HEK293 (cell line): ENCODE data around the gene OPA3.

ENCODE experiments used
- GFI1B ChIP-seq: fragments of 450-650 bp; formaldehyde crosslinking; IDR thresholded peaks from 2 replicates; pipeline ENCODE4 v1.5.1; 2016; ENCODE audit warnings: missing biosample characterization, missing genetic modification characterization
- INSM2 ChIP-seq: fragments of 450-650 bp; formaldehyde crosslinking; IDR thresholded peaks from 2 replicates; pipeline ENCODE4 v1.5.1; 2016; ENCODE audit warnings: missing biosample characterization, missing genetic modification characterization
- OVOL3 ChIP-seq: fragments of 450-650 bp; formaldehyde crosslinking; IDR thresholded peaks from 2 replicates; pipeline ENCODE4 v1.5.1; 2016; ENCODE audit warnings: missing biosample characterization, missing genetic modification characterization
- REPIN1 ChIP-seq: fragments of 450-650 bp; formaldehyde crosslinking; IDR thresholded peaks from 2 replicates; pipeline ENCODE4 v1.5.1; 2017; ENCODE audit warnings: missing biosample characterization, missing genetic modification characterization, low read depth
- SALL2 ChIP-seq: fragments of 450-650 bp; formaldehyde crosslinking; IDR thresholded peaks from 2 replicates; pipeline ENCODE4 v1.5.0; 2017; ENCODE audit warnings: missing biosample characterization, mild to moderate bottlenecking, missing genetic modification characterization, borderline replicate concordance
- WT1 ChIP-seq: fragments of 450-650 bp; formaldehyde crosslinking; IDR thresholded peaks from 2 replicates; pipeline ENCODE4 v1.5.1; 2016; ENCODE audit warnings: missing biosample characterization, missing genetic modification characterization
- ZBTB10 ChIP-seq: fragments of 450-650 bp; formaldehyde crosslinking; IDR thresholded peaks from 2 replicates; pipeline ENCODE4 v1.5.1; 2016; ENCODE audit warnings: missing biosample characterization, missing genetic modification characterization
- ZBTB48 ChIP-seq: fragments of 450-650 bp; formaldehyde crosslinking; IDR thresholded peaks from 2 replicates; pipeline ENCODE4 v1.5.1; 2016; ENCODE audit warnings: missing biosample characterization, missing genetic modification characterization
- ZBTB49 ChIP-seq: fragments of 450-650 bp; formaldehyde crosslinking; IDR thresholded peaks from 2 replicates; pipeline ENCODE4 v1.5.1; 2016; ENCODE audit warnings: missing biosample characterization, missing genetic modification characterization, low read depth
- ZFP41 ChIP-seq: fragments of 450-650 bp; formaldehyde crosslinking; IDR thresholded peaks from 2 replicates; pipeline ENCODE4 v1.5.1; 2016; ENCODE audit warnings: missing biosample characterization, missing genetic modification characterization, borderline replicate concordance
- ZNF114 ChIP-seq: fragments of 450-650 bp; formaldehyde crosslinking; IDR thresholded peaks from 2 replicates; pipeline ENCODE4 v1.5.0; 2017; ENCODE audit warnings: missing biosample characterization, missing genetic modification characterization
- ZNF132 ChIP-seq: fragments of 450-650 bp; formaldehyde crosslinking; IDR thresholded peaks from 2 replicates; pipeline ENCODE4 v1.5.1; 2017; ENCODE audit warnings: missing biosample characterization, missing genetic modification characterization, borderline replicate concordance
- ZNF140 ChIP-seq: fragments of 450-650 bp; formaldehyde crosslinking; IDR thresholded peaks from 2 replicates; pipeline ENCODE4 v1.5.1; 2016; ENCODE audit warnings: missing biosample characterization, missing genetic modification characterization
- ZNF148 ChIP-seq: fragments of 450-650 bp; formaldehyde crosslinking; IDR thresholded peaks from 2 replicates; pipeline ENCODE4 v1.5.0; 2017; ENCODE audit warnings: missing biosample characterization, missing genetic modification characterization, borderline replicate concordance
- ZNF23 ChIP-seq: fragments of 450-650 bp; formaldehyde crosslinking; IDR thresholded peaks from 2 replicates; pipeline ENCODE4 v1.5.1; 2016; ENCODE audit warnings: missing biosample characterization, missing genetic modification characterization, borderline replicate concordance
- ZNF248 ChIP-seq: fragments of 450-650 bp; formaldehyde crosslinking; IDR thresholded peaks from 2 replicates; pipeline ENCODE4 v1.5.1; 2017; ENCODE audit warnings: missing biosample characterization, missing genetic modification characterization
- ZNF26 ChIP-seq: fragments of 450-650 bp; formaldehyde crosslinking; IDR thresholded peaks from 2 replicates; pipeline ENCODE4 v1.5.1; 2016; ENCODE audit warnings: missing biosample characterization, missing genetic modification characterization
- ZNF302 ChIP-seq: fragments of 450-650 bp; formaldehyde crosslinking; IDR thresholded peaks from 2 replicates; pipeline ENCODE4 v1.5.1; 2016; ENCODE audit warnings: missing biosample characterization, missing genetic modification characterization, low read depth
- ZNF394 ChIP-seq: fragments of 450-650 bp; formaldehyde crosslinking; IDR thresholded peaks from 2 replicates; pipeline ENCODE4 v1.5.1; 2016; ENCODE audit warnings: missing biosample characterization, missing genetic modification characterization, mild to moderate bottlenecking, moderate library complexity, borderline replicate concordance
- ZNF521 ChIP-seq: fragments of 450-650 bp; formaldehyde crosslinking; IDR thresholded peaks from 2 replicates; pipeline ENCODE4 v1.5.1; 2017; ENCODE audit warnings: missing biosample characterization, mild to moderate bottlenecking, missing genetic modification characterization
- ZNF600 ChIP-seq: fragments of 450-650 bp; formaldehyde crosslinking; IDR thresholded peaks from 2 replicates; pipeline ENCODE4 v1.5.1; 2016; ENCODE audit warnings: missing biosample characterization, missing genetic modification characterization
- ZNF623 ChIP-seq: fragments of 450-650 bp; formaldehyde crosslinking; IDR thresholded peaks from 2 replicates; pipeline ENCODE4 v1.5.1; 2016; ENCODE audit warnings: missing biosample characterization, missing genetic modification characterization
- ZNF629 ChIP-seq: fragments of 450-650 bp; formaldehyde crosslinking; IDR thresholded peaks from 2 replicates; pipeline ENCODE4 v1.5.1; 2017; ENCODE audit warnings: missing biosample characterization, missing genetic modification characterization
- ZNF645 ChIP-seq: fragments of 450-650 bp; formaldehyde crosslinking; IDR thresholded peaks from 2 replicates; pipeline ENCODE4; 2016; ENCODE audit warnings: missing biosample characterization, missing genetic modification characterization
- ZNF692 ChIP-seq: fragments of 450-650 bp; formaldehyde crosslinking; IDR thresholded peaks from 2 replicates; pipeline ENCODE4 v1.5.1; 2016; ENCODE audit warnings: missing biosample characterization, missing genetic modification characterization
- ZNF792 ChIP-seq: fragments of 450-650 bp; formaldehyde crosslinking; IDR thresholded peaks from 2 replicates; pipeline ENCODE4 v1.5.1; 2016; ENCODE audit warnings: missing biosample characterization, missing genetic modification characterization

Gene OPA3

GRCh38 chr19:45506989-45507871, 77.4 kb downstream of the OPA3 start, which contains the start of gene VASP (continued):
- TF ChIP-seq ZNF692 (peak; percentile 100), ZNF645 (no peak), REPIN1 (tag by site-specific recombination) (no peak), ZNF521 (no peak), ZFP41 (tag by site-specific recombination) (no peak), ZBTB10 (tag by site-specific recombination) (peak; percentile 96), SALL2 (no peak), ZNF140 (no peak), ZNF148 (tag by site-specific recombination) (no peak), ZNF623 (no peak), ZNF302 (tag by site-specific recombination) (no peak), ZNF26 (no peak), ZNF600 (tag by site-specific recombination) (no peak), ZNF23 (tag by site-specific recombination) (no peak), ZNF629 (no peak), OVOL3 (no peak), ZNF394 (tag by site-specific recombination) (no peak), ZNF132 (no peak), ZNF792 (tag by site-specific recombination) (no peak), ZBTB49 (tag by site-specific recombination) (no peak), GFI1B (tag by site-specific recombination) (no peak), WT1 (no peak), ZNF248 (tag by site-specific recombination) (no peak), ZBTB48 (tag by site-specific recombination) (peak; percentile 79), INSM2 (tag by site-specific recombination) (no peak), ZNF114 (tag by site-specific recombination) (no peak)
